Liver (tissue), 9 donors: Measurements from ENCODE around the gene RFLNA. TPM values are rescaled to one million over a fixed set of nuclear protein-coding genes. Genes with fewer than 3 reads are reported as not detected.

Experiments
- DNase-seq: peaks from one replicate; pipeline ENCODE4 v3.0.0-alpha.2; 2017; ENCODE audit warnings: low spot score
- H3K27ac ChIP-seq, 2 donors: one replicate each; pipeline ENCODE4 v1.7.0; 2013; ENCODE audit warnings: inconsistent platforms in 2 of 2, low read length in 2 of 2, control low read depth in 1 of 2, low read depth in 1 of 2, mild to moderate bottlenecking in 1 of 2
- H3K27me3 ChIP-seq, 4 donors: one replicate each; pipeline versions ENCODE4 v1.6.1 to v1.7.0; 2013; ENCODE audit warnings: low read length in 3 of 4, inconsistent platforms in 1 of 4, mild to moderate bottlenecking in 1 of 4, moderate library complexity in 1 of 4; ENCODE audit not compliant: control insufficient read depth in 4 of 4, insufficient read depth in 4 of 4
- H3K36me3 ChIP-seq, 4 donors: one replicate each; pipeline versions ENCODE4 v1.6.1 to v1.7.0; 2013; ENCODE audit warnings: low read length in 3 of 4, mild to moderate bottlenecking in 3 of 4, low read depth in 1 of 4, moderate library complexity in 1 of 4; ENCODE audit not compliant: control insufficient read depth in 4 of 4, insufficient read depth in 3 of 4
- H3K4me1 ChIP-seq, 4 donors: one replicate each; pipeline versions ENCODE4 v1.6.1 to v1.7.0; 2013; ENCODE audit warnings: low read length in 3 of 4, mild to moderate bottlenecking in 3 of 4, moderate library complexity in 1 of 4; ENCODE audit not compliant: control insufficient read depth in 4 of 4, insufficient read depth in 4 of 4
- H3K4me3 ChIP-seq, 3 donors: one replicate each; pipeline versions ENCODE4 v1.6.1 to v1.7.0; 2013; ENCODE audit warnings: low read length in 3 of 3, control low read depth in 1 of 3, low read depth in 1 of 3, mild to moderate bottlenecking in 1 of 3
- H3K9ac ChIP-seq, 2 donors: one replicate each; pipeline ENCODE4 v1.7.0; 2013; ENCODE audit warnings: low read length in 2 of 2, mild to moderate bottlenecking in 2 of 2, moderate library complexity in 2 of 2, control low read depth in 1 of 2, low read depth in 1 of 2
- H3K9me3 ChIP-seq, 4 donors: one replicate each; pipeline versions ENCODE4 v1.6.1 to v1.7.0; 2013; ENCODE audit warnings: low read length in 3 of 4; ENCODE audit not compliant: control insufficient read depth in 4 of 4
- CTCF ChIP-seq: fragments of 150-350 bp; IDR thresholded peaks from 2 replicates; pipeline ENCODE4 v1.5.1; 2017; ENCODE audit warnings: improper control_type of control experiment, low read depth, low read length; ENCODE audit not compliant: missing input control
- EGR1 ChIP-seq, 2 donors: IDR thresholded peaks; 2 replicates each; pipeline ENCODE4 v1.6.1; 2016 to 2018; ENCODE audit warnings: antibody characterized with exemption in 2 of 2, low read depth in 2 of 2
- FOXA1 ChIP-seq: IDR thresholded peaks from 2 replicates; pipeline ENCODE4 v1.6.1; 2016; ENCODE audit warnings: antibody characterized with exemption
- GABPA ChIP-seq, 2 donors: IDR thresholded peaks in 1 of 2; conservative IDR thresholded peaks in 1 of 2; 2 replicates each; pipeline ENCODE4 v1.6.1; 2016; ENCODE audit warnings: antibody characterized with exemption in 2 of 2, mild to moderate bottlenecking in 1 of 2, moderate library complexity in 1 of 2
- HNF4A ChIP-seq, 2 donors: conservative IDR thresholded peaks; 2 replicates each; pipeline ENCODE4 v1.6.1; 2016; ENCODE audit warnings: antibody characterized with exemption in 2 of 2, mild to moderate bottlenecking in 2 of 2
- JUND ChIP-seq, 2 donors: IDR thresholded peaks; 2 replicates each; pipeline ENCODE4 v1.6.1; 2016; ENCODE audit warnings: antibody characterized with exemption in 2 of 2
- RAD21 ChIP-seq, 2 donors: IDR thresholded peaks; 2 replicates each; pipeline ENCODE4 v1.6.1; 2016; ENCODE audit warnings: antibody characterized with exemption in 2 of 2, mild to moderate bottlenecking in 2 of 2
- REST ChIP-seq: IDR thresholded peaks from 2 replicates; pipeline ENCODE4 v1.6.1; 2016; ENCODE audit warnings: antibody characterized with exemption, mild to moderate bottlenecking
- RXRA ChIP-seq, 2 donors: IDR thresholded peaks; 2 replicates each; pipeline ENCODE4 v1.6.1; 2017 to 2018; ENCODE audit warnings: antibody characterized with exemption in 2 of 2, mild to moderate bottlenecking in 1 of 2
- ZBTB33 ChIP-seq: IDR thresholded peaks from 2 replicates; pipeline ENCODE4 v1.6.1; 2016; ENCODE audit warnings: antibody characterized with exemption
- WGBS: extraction: QIAGEN DNeasy Blood & Tissue Kit; methylation state at CpG from one replicate; pipeline ENCODE4 v1.1.7; 2013; 5-methylcytosine and 5-hydroxymethylcytosine counted together
- polyA plus RNA-seq, 2 donors: library from polyadenylated mRNA; stranded (reverse) in 1 of 2; unstranded in 1 of 2; fragments of 200-250 nt in 1 of 2; fragments of >200 nt in 1 of 2; fragmentation: Nextera tagmentation in 1 of 2; extraction: Ambion mirVana in 1 of 2; gene quantifications; one replicate each; pipeline versions ENCODE4 v1.2.1 to v1.2.3, GENCODE V29; 2013 to 2015
- total RNA-seq, 2 donors: library from RNA; depleted of rRNA; stranded (reverse); fragments of >200 nt; gene quantifications; one replicate each; pipeline ENCODE4 v1.2.3, GENCODE V29; 2014
- donor health status: healthy.
- donor health status: healthy.
- donor health status: healthy.
- donor health status: healthy.
- donor health status: healthy.

Gene RFLNA
- total and polyA plus RNA-seq, 4 donors = 0.05 TPM; not detected in 2

- TF ChIP-seq GABPA (IDR thresholded peaks at IDR 0.05 in 1 of 2, conservative IDR thresholded peaks at IDR 0.05 in 1 of 2) (no peak), RAD21 (IDR thresholded peaks at IDR 0.05) (no peak), REST (no peak), FOXA1 (no peak)
Observed at GRCh38 chr12:124328636-124329035, 33.7 kb downstream of the RFLNA start (continued).

DNA sequence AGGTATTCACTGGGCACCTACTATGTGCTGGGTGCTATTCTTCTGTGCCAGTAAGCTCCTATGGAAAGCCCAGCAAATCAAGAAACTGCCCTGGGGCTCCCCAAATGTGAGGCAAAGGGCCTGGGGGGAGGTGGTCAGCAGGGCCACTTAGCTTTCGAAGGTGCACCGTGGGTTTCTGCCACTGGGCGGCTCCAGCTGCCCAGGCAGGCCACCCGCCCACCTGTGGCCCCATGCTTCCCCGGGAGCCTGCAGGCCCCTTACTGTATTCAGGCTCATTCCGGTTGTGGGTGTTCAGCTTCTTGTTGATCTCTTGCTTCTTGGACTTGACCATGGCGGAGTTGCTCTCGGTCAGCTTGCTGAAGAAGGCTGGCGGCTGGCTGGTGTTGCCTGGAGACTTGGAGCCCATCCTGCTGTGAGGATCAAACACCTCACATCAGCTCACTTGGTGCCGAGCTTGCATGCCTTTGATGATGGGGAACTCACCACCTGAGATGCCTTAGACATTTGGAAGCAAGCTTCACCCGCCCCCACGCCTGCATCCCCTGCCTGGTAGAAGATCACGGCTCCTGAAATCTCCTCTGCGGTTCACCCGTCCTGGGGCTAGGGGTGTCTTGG, 37.3 kb downstream of the RFLNA start:
- no peak for DNase-seq
- H3K27me3 ChIP-seq = no peaks in the 10 kb centered on the region
- no peaks in the 10 kb centered on the region for H3K4me1 ChIP-seq
- TF ChIP-seq GABPA (IDR thresholded peaks at IDR 0.05 in 1 of 2, conservative IDR thresholded peaks at IDR 0.05 in 1 of 2) (no peak), CTCF (peak; percentile 12), ZBTB33 (no peak), HNF4A (conservative IDR thresholded peaks at IDR 0.05) (no peak), JUND (IDR thresholded peaks at IDR 0.05) (no peak), EGR1 (IDR thresholded peaks at IDR 0.05; ENCODE audit: low read depth in 2 of 2) (no peak), REST (no peak), RAD21 (IDR thresholded peaks at IDR 0.05) (peak in 1 of 2 donors; percentile 56), RXRA (IDR thresholded peaks at IDR 0.05) (no peak)
- H3K9ac ChIP-seq = no peak overlapping the region
- H3K36me3 ChIP-seq = peaks cover 20 to 78% (median 41%) of the 10 kb centered on the region in 4 donors
- 95% methylated on average over 15 of the region's 15 CpGs for WGBS
- no peak overlapping the region for H3K27ac ChIP-seq
- no peak overlapping the region for H3K4me3 ChIP-seq
- H3K9me3 ChIP-seq = no peaks in the 10 kb centered on the region
